K562 (cell line): Measurements from ENCODE around the gene LZTR1. TPM values are rescaled to one million over a fixed set of nuclear protein-coding genes. Genes with fewer than 3 reads are reported as not detected.

Experiments
- ATAC-seq: fragments of 200-7000 bp; cut with Tn5 transposase; 3 replicates; pipeline ENCODE4 v1.9.1; 2020; ENCODE audit warnings: moderate library complexity
- BruUV-seq: library from RNA; stranded (reverse); fragments of 400-500 nt; replicated peaks from 2 replicates; lab custom pipeline; 2021; lab: Mats Ljungman, UMichigan
- CTCF ChIA-PET: fragments of 300-600 bp; formaldehyde crosslinking; extraction: SDS; loops from one replicate; lab custom pipeline; 2021; ENCODE audit warnings: low intra/inter-chr PET ratio; lab: Yijun Ruan, JAX
- POLR2A ChIA-PET: fragments of 300-600, 350-650 bp; sonication (Branson Sonifier 250); formaldehyde crosslinking; extraction: SDS; loops from one replicate; lab custom pipeline; 2021; ENCODE audit warnings: antibody characterized with exemption, inconsistent platforms; lab: Yijun Ruan, JAX
- DNase-seq, 4 experiments: peaks; one replicate each; pipeline versions ENCODE4 v3.0.0 to v3.0.0-alpha.2; 2011 to 2018; ENCODE audit warnings: low spot score in 3 of 4, mixed read lengths in 3 of 4; ENCODE audit errors: extremely low read depth in 1 of 4
- FAIRE-seq: peaks from 2 replicates; lab custom pipeline; 2011; peaks lifted over from hg19 to GRCh38; lab: Jason Lieb, UNC
- H2AFZ ChIP-seq: 2 replicates; pipeline ENCODE4 v1.6.0; 2011; ENCODE audit warnings: low read depth, low read length, control low read depth, inconsistent platforms
- H3K27ac ChIP-seq: fragments of 200-600 bp; 3 replicates; pipeline ENCODE4 v1.8.0; 2011; ENCODE audit warnings: low read depth, mild to moderate bottlenecking, control low read depth, inconsistent platforms, low read length, moderate library complexity, mixed read lengths; ENCODE audit errors: extremely low read depth
- H3K27me3 ChIP-seq, 2 experiments: fragments of 300-600 bp in 1 of 2; 2 replicates in 1 of 2; 3 replicates in 1 of 2; pipeline versions ENCODE4 v1.6.0 to v1.8.0; 2011; ENCODE audit warnings: inconsistent platforms in 2 of 2, low read length in 2 of 2, mild to moderate bottlenecking in 1 of 2, mixed read lengths in 1 of 2, moderate library complexity in 1 of 2; ENCODE audit not compliant: control insufficient read depth in 2 of 2, insufficient read depth in 2 of 2
- H3K36me3 ChIP-seq: fragments of 300-600 bp; 3 replicates; pipeline ENCODE4 v1.8.0; 2011; ENCODE audit warnings: mild to moderate bottlenecking, low read length, inconsistent platforms; ENCODE audit not compliant: control insufficient read depth, insufficient read depth
- H3K4me1 ChIP-seq, 2 experiments: fragments of 200-600 bp in 1 of 2; replicated peaks in 1 of 2; 2 replicates in 1 of 2; 3 replicates in 1 of 2; pipeline versions ENCODE4 v1.5.1 to v1.8.0; 2011; ENCODE audit warnings: inconsistent platforms in 2 of 2, low read length in 2 of 2, mild to moderate bottlenecking in 1 of 2, mixed read lengths in 1 of 2, moderate library complexity in 1 of 2; ENCODE audit not compliant: control insufficient read depth in 2 of 2, insufficient read depth in 2 of 2
- H3K4me2 ChIP-seq: 2 replicates; pipeline ENCODE4 v1.6.1; 2011; ENCODE audit warnings: low read length, control low read depth, inconsistent platforms, mixed read lengths; ENCODE audit not compliant: insufficient read depth
- H3K4me3 ChIP-seq: fragments of 200-600 bp; sonication (generic), shearing (Covaris generic); 2 replicates; pipeline ENCODE4 v1.5.1; 2016; ENCODE audit warnings: control low read depth, inconsistent platforms
- H3K79me2 ChIP-seq: fragments of 200-600 bp; 3 replicates; pipeline ENCODE4 v1.8.0; 2011; ENCODE audit warnings: low read length, inconsistent platforms; ENCODE audit not compliant: control insufficient read depth, insufficient read depth
- H3K9ac ChIP-seq, 2 experiments: 2 replicates each; pipeline versions ENCODE4 v1.6.0 to v1.6.1; 2011; ENCODE audit warnings: low read depth in 2 of 2, low read length in 2 of 2, control low read depth in 1 of 2, inconsistent platforms in 1 of 2, mild to moderate bottlenecking in 1 of 2, mixed read lengths in 1 of 2; ENCODE audit not compliant: insufficient read depth in 1 of 2
- H3K9me1 ChIP-seq: one replicate; pipeline ENCODE4 v1.6.0; 2011; ENCODE audit warnings: inconsistent platforms, mild to moderate bottlenecking, low read length, moderate library complexity; ENCODE audit not compliant: control insufficient read depth, insufficient read depth
- H3K9me3 ChIP-seq: replicated peaks from 2 replicates; pipeline ENCODE4 v1.5.1; 2011; ENCODE audit warnings: low read depth, low read length, inconsistent platforms; ENCODE audit not compliant: control insufficient read depth, insufficient read depth
- H4K20me1 ChIP-seq: replicated peaks from 2 replicates; pipeline ENCODE4 v1.6.1; 2011; ENCODE audit warnings: low read length, inconsistent platforms, mixed read lengths; ENCODE audit not compliant: control insufficient read depth, insufficient read depth
- FOXA3 ChIP-seq, 2 experiments: fragments of 450-650 bp in 1 of 2; sonication (generic) in 1 of 2; formaldehyde crosslinking; IDR thresholded peaks in 1 of 2; conservative IDR thresholded peaks in 1 of 2; 2 replicates each; pipeline versions ENCODE4 v1.4.0 to v1.8.0; 2020 to 2022; ENCODE audit warnings: mild to moderate bottlenecking in 2 of 2, missing genetic modification reagents in 1 of 2
- IRF2 ChIP-seq: sonication (generic); formaldehyde crosslinking; IDR thresholded peaks from 2 replicates; pipeline ENCODE4 v1.8.1; 2022; ENCODE audit warnings: mild to moderate bottlenecking, missing genetic modification reagents
- WGBS: fragments of 100-300 bp; shearing (Covaris generic); methylation state at CpG from one replicate; pipeline ENCODE4 v1.1.6; 2016; ENCODE audit warnings: low coverage, mixed read lengths; ENCODE audit not compliant: insufficient coverage; ENCODE audit errors: missing lambda C conversion rate; 5-methylcytosine and 5-hydroxymethylcytosine counted together
- in situ Hi-C: fragments of 300-500 bp; cut with MboI; formaldehyde crosslinking; loops from 4 replicates; pipeline ENCODE4 v1.15.0; 2018; ENCODE audit warnings: inconsistent platforms, mixed read lengths
- intact Hi-C: fragments of 100-400 bp; cut with micrococcal nuclease; formaldehyde crosslinking; loops from 2 replicates; pipeline ENCODE4 v1.14.2; 2022
- polyA plus RNA-seq, 8 experiments: library from polyadenylated mRNA; depleted of rRNA in 4 of 8; stranded (reverse) in 5 of 8; unstranded in 3 of 8; fragments of >200 nt; fragmentation: Nextera tagmentation in 2 of 8; fragmentation: Illumina TruSeq in 1 of 8; extraction: Ambion mirVana in 2 of 8; extraction: Trizol in 1 of 8; gene quantifications; 2 replicates each; pipeline versions ENCODE4 v1.2.1 to v1.2.3, GENCODE V29; 2011 to 2014; ENCODE audit warnings: inconsistent platforms in 1 of 8, missing spikeins in 1 of 8
- total RNA-seq, 7 experiments: library from RNA; depleted of rRNA in 6 of 7; stranded (reverse); fragments of >200 nt in 6 of 7; fragmentation: Illumina TruSeq in 2 of 7; extraction: Trizol in 2 of 7; gene quantifications; 2 replicates each; pipeline versions ENCODE4 v1.2.1 to v1.2.3, GENCODE V29; 2011 to 2021; ENCODE audit warnings: low replicate concordance in 1 of 7
- TF ChIP-seq, protein P1 (sequence below): sonication (generic); formaldehyde crosslinking; IDR thresholded peaks from 2 replicates; pipeline ENCODE4 v1.8.0; 2022; ENCODE audit warnings: mild to moderate bottlenecking, missing genetic modification reagents
- TF ChIP-seq, protein P2 (sequence below), 2 experiments: fragments of 450-650 bp in 1 of 2; sonication (generic) in 1 of 2; formaldehyde crosslinking in 1 of 2; IDR thresholded peaks; 2 replicates each; pipeline versions ENCODE4 v1.7.1 to v1.9.0; 2016 to 2022; ENCODE audit warnings: inconsistent platforms in 1 of 2, mild to moderate bottlenecking in 1 of 2, missing genetic modification reagents in 1 of 2

LZTR1 gene
- total and polyA plus RNA-seq, 9 of the 15 experiments (the other 6 are each of a cell fraction or from before 2014, with no cell fraction given): 2.2 to 135 (median 63.0) TPM

DNA sequence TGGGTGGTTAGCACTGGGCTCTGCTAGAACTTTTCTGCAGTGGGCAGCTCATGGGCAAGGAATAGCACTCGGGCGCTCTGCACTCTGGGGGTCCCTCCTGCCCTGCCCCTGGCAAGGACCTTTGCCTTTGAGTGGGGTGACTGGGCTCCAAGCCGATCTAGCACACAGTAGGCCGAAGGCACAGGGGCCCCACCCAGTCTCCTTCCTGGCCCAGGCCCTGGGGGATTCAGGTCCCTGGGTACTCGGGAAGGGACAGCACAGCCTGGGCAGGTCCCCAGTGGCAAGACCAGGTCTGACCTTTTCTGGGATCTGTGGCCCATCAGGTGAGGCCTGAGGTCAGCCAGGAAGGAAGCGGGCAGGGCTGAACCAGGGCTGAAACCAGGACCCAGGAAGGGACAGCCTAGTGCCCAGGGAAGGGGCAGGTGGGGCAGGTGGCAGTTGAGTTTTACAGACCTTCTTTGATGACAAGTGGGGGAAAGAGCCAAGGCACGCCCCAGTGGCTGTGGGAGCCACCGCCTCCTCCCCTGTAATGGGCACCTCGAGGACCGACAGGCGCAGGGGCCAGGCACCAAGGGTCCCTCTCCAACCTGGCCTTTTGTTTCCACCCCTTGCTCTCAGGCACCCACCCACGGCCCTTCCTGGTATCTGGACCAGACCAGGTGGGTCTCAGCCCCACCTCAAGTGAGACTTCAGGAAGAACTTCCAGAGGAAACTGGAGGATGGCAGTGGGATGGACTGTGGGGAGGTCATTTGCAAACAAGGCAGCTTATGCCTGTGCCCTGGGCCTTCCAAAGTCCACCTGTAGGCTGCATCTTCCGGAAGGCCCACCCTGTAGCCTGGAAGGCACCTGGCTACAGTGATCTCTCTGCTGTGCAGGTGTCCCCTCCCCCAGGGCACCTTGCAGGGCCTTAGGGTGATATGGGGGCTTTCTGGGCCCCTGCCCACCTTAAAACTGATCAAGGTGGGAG is 15.9 kb upstream of the LZTR1 start (continued):
- TF ChIP-seq, protein P1, sequence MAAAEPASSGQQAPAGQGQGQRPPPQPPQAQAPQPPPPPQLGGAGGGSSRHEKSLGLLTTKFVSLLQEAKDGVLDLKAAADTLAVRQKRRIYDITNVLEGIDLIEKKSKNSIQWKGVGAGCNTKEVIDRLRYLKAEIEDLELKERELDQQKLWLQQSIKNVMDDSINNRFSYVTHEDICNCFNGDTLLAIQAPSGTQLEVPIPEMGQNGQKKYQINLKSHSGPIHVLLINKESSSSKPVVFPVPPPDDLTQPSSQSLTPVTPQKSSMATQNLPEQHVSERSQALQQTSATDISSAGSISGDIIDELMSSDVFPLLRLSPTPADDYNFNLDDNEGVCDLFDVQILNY: peak; percentile 60; the same call in 1 of the 2 replicates

DNA sequence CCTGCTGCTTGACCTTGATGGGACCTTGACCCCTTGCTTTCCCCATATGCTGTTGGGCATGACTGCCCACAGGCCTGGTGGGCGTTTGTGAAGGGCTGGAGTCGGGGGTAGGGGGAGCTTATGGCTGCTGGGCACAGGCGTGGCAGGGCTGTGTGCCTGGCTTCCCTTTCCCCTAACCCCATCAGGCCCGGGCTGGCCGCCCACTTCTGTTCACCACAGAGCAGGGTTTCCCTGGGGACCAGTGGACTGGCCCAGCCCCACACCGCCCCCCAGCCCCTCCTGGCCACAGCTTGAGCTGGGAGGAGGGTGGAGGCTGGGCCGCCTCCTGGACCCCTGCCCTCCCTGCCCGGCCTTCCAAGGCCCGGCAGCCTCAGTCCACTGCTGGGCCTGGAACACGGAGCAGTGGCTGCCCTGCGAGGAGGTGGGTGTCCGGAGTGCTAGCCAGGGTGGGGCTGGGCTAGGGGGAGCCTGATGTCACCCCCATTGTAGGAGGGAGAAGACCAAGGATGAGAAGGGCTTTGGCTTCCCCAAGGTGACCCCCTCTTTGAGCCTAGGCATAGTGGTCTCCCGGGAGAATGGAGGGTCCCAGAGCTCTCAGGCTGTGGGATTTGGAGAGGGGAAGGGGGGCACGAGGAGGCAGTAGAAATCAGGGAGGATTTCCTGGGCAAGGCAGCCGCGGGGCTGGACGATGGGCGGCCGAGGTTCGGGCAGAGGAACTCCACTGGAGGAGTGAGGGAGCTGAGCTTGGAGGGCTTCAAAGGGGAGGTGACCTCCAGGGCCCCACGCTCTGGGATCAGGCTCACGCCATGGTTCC is 15.0 kb upstream of the LZTR1 start, which contains the start of gene AIFM3:
TSS of gene AIFM3 (plus strand) at position 373 of the 814 bp plus-strand sequence. CDS start 690 bp downstream, outside the sequence.
- no peaks in the 10 kb centered on the region for H3K9me1 ChIP-seq
- H3K4me2 ChIP-seq: no peak within 1 kb of the TSS
- 20% methylated on average over 22 of the region's 22 CpGs for WGBS
- no peak within 1 kb of the TSS for H3K27ac ChIP-seq
- peak within 1 kb of the TSS in 1 of 2 experiments; percentile 79; a peak in 1 of 4 replicates for H3K9ac ChIP-seq
- ChIA-PET POLR2A (interaction anchor here (0.7 to 64.4 kb wide), 6 partner anchors 9 to 136 kb away, joined by 3 to 1556 read pairs (median 134); partner anchors contain the start of genes CRKL, LZTR1 and THAP7), CTCF (interaction anchor here (0.6 kb wide), 2 partner anchors 90 to 179 kb away, joined by 4 read pairs; no protein-coding TSS in a partner anchor)
- H3K9me3 ChIP-seq: no peaks in the 10 kb centered on the region
- FAIRE-seq (no peak), ATAC-seq (peak; percentile 1; the same call in 2 of the 3 replicates), DNase-seq (peak in 1 of 4 experiments; percentile 53)
- H3K79me2 ChIP-seq: no peaks in the 10 kb centered on the region
- peaks cover 0 to 40% of the 10 kb centered on the region in 2 experiments; a peak in 3 of 5 replicates for H3K4me1 ChIP-seq
- no peaks in the 10 kb centered on the region for H3K36me3 ChIP-seq
- H3K27me3 ChIP-seq: peaks cover 11 to 47% of the 10 kb centered on the region in 2 experiments; a peak in 4 of 5 replicates
- H2AFZ ChIP-seq: no peak within 1 kb of the TSS
- intact Hi-C loops: no loop called here
- no peak within 1 kb of the TSS for H3K4me3 ChIP-seq
- in situ Hi-C loops: loop anchor here (25.0 kb wide), 1 partner anchor 170 kb away; no protein-coding TSS in a partner anchor
- peaks cover 41% of the 10 kb centered on the region for H4K20me1 ChIP-seq
- BruUV-seq: no TSS peak
- TF ChIP-seq IRF2 (CRISPR knock-in tag) (peak; percentile 59; the same call in 1 of the 2 replicates), FOXA3 (CRISPR knock-in tag; conservative IDR thresholded peaks at IDR 0.05 in 1 of 2, IDR thresholded peaks at IDR 0.05 in 1 of 2) (no peak; a peak in 1 of 4 replicates)
- TF ChIP-seq, protein P2, sequence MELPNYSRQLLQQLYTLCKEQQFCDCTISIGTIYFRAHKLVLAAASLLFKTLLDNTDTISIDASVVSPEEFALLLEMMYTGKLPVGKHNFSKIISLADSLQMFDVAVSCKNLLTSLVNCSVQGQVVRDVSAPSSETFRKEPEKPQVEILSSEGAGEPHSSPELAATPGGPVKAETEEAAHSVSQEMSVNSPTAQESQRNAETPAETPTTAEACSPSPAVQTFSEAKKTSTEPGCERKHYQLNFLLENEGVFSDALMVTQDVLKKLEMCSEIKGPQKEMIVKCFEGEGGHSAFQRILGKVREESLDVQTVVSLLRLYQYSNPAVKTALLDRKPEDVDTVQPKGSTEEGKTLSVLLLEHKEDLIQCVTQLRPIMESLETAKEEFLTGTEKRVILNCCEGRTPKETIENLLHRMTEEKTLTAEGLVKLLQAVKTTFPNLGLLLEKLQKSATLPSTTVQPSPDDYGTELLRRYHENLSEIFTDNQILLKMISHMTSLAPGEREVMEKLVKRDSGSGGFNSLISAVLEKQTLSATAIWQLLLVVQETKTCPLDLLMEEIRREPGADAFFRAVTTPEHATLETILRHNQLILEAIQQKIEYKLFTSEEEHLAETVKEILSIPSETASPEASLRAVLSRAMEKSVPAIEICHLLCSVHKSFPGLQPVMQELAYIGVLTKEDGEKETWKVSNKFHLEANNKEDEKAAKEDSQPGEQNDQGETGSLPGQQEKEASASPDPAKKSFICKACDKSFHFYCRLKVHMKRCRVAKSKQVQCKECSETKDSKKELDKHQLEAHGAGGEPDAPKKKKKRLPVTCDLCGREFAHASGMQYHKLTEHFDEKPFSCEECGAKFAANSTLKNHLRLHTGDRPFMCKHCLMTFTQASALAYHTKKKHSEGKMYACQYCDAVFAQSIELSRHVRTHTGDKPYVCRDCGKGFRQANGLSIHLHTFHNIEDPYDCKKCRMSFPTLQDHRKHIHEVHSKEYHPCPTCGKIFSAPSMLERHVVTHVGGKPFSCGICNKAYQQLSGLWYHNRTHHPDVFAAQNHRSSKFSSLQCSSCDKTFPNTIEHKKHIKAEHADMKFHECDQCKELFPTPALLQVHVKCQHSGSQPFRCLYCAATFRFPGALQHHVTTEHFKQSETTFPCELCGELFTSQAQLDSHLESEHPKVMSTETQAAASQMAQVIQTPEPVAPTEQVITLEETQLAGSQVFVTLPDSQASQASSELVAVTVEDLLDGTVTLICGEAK (IDR thresholded peaks at IDR 0.05): no peak
- TF ChIP-seq, protein P2 (CRISPR knock-in tag; IDR thresholded peaks at IDR 0.05): 0 out of 2 replicates have a peak, but pooled peaks have one; percentile 44
